ENCODE results near the gene PCDH8. TPM values are rescaled to one million over a fixed set of nuclear protein-coding genes. Genes with fewer than 3 reads are reported as not detected.

PCDH8 gene
- polyA plus RNA-seq, 1 experiment = not detected

DNA sequence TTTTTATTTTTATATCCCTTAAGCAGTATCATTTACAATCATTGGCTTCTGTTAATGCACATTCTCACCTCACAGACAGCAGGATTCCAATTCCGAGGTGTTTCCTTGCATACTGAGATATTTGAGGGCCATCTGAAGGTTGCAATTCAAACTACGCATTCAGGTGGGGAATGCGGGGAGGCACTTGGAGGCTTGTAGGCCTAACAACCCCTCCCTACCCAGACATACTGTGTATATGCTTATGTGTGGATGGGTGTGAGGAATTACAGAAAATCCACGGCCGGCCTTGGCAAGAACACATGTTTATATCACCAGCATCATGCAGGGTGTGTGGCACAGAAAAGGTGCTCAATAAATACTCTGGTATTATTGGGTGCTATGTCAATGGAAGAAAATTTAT is 43.3 kb upstream of the PCDH8 start:
- Histone ChIP-seq H3K27ac (ENCODE audit: low read depth, low read length) (no peak overlapping the region), H3K9me3 (ENCODE audit: control insufficient read depth, insufficient read depth, low read length) (no peaks in the 10 kb centered on the region), H3K4me3 (ENCODE audit: low read depth, low read length) (no peak overlapping the region), H3K27me3 (ENCODE audit: control insufficient read depth, insufficient read depth, low read length) (no peaks in the 10 kb centered on the region)
- ChIA-PET POLR2A (no interaction called here), CTCF (no interaction called here)
- no peak for DNase-seq (ENCODE audit: low read depth, low spot score)
- TF ChIP-seq, protein P1, sequence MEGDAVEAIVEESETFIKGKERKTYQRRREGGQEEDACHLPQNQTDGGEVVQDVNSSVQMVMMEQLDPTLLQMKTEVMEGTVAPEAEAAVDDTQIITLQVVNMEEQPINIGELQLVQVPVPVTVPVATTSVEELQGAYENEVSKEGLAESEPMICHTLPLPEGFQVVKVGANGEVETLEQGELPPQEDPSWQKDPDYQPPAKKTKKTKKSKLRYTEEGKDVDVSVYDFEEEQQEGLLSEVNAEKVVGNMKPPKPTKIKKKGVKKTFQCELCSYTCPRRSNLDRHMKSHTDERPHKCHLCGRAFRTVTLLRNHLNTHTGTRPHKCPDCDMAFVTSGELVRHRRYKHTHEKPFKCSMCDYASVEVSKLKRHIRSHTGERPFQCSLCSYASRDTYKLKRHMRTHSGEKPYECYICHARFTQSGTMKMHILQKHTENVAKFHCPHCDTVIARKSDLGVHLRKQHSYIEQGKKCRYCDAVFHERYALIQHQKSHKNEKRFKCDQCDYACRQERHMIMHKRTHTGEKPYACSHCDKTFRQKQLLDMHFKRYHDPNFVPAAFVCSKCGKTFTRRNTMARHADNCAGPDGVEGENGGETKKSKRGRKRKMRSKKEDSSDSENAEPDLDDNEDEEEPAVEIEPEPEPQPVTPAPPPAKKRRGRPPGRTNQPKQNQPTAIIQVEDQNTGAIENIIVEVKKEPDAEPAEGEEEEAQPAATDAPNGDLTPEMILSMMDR (IDR thresholded peaks at IDR 0.05; ENCODE audit: low read depth, low read length) = no peak

DNA sequence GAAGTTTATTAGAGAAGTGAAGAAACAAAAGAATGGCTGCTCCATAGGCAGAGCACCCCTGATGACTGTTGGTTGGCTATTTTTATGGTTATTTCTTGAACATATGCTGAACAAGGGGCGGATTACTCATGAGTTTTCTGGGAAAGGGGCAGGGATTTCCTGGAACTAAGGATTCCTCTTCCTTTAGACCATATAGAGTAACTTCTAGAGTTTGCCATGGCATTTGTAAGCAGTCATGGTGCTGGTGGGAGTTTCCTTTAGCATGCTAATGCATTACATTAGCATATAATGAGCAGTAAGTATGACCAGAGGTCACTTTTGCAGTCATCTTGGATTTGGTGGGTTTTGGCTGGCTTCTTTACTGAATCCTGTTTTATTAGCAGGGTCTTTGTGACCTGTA is 38.7 kb upstream of the PCDH8 start:
- CTCF ChIA-PET = no interaction called here

DNA sequence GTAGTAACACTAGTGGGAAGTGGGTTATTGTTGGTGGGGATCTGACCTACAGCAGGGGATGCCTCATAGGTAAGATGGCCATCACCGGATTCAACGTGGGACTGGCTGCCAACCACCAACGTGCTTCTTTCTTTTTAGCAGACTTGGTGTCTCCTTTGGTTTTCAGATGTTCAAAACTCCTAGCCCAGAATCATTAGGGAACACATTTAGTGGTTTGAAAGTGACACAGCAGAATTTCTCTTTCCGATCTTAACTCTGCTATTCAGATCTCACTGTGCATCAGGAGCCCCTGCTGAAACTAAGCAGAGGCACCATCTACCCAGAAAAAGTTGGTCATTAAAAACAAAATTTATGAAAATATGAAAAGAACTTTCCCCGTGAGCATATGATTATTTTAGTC is 36.7 kb upstream of the PCDH8 start:
- no peaks in the 10 kb centered on the region for H3K9me3 ChIP-seq (ENCODE audit: control insufficient read depth, insufficient read depth, low read length)
- TF ChIP-seq, protein P1 (IDR thresholded peaks at IDR 0.05; ENCODE audit: low read depth, low read length) = no peak
- DNase-seq (ENCODE audit: low read depth, low spot score) = no peak
- no peak overlapping the region for H3K4me3 ChIP-seq (ENCODE audit: low read depth, low read length)
- H3K27me3 ChIP-seq (ENCODE audit: control insufficient read depth, insufficient read depth, low read length) = no peaks in the 10 kb centered on the region
- H3K27ac ChIP-seq (ENCODE audit: low read depth, low read length) = no peak overlapping the region
- POLR2A ChIA-PET = no interaction called here
- CTCF ChIA-PET = no interaction called here

More for the DNA sequence above, 38.7 kb upstream of the PCDH8 start:
- no peak overlapping the region for H3K27ac ChIP-seq (ENCODE audit: low read depth, low read length)
- H3K9me3 ChIP-seq (ENCODE audit: control insufficient read depth, insufficient read depth, low read length) = no peaks in the 10 kb centered on the region
- POLR2A ChIA-PET = no interaction called here
- TF ChIP-seq, protein P1 (IDR thresholded peaks at IDR 0.05; ENCODE audit: low read depth, low read length) = no peak
- no peaks in the 10 kb centered on the region for H3K27me3 ChIP-seq (ENCODE audit: control insufficient read depth, insufficient read depth, low read length)
- no peak for DNase-seq (ENCODE audit: low read depth, low spot score)
- H3K4me3 ChIP-seq (ENCODE audit: low read depth, low read length) = no peak overlapping the region

DNA sequence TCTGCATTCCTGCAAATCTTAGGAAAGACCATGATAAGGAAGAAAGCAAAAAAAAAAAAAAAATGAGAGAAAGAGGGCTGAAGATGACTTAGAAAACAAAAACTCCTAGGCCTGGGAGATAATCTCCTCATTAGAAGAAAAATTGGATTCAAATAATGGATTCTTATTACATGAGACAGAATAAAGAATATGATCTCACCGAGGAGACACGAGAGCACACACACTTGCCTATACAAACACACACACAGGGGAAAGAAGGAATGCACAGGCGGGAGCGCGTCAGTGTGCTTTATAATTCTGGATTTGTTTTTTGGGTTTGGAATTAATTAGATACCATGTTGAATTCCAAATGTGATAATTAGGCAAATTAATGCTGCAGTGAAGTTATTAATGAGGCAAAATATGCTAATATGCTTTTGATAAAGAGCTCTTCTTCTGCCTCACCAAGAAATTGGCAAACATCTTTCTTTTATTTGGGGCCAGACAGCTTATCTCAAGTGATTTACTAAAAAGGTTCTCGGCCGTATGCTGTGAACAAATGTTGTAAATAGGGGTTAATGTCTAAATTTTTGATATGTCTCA is 36.1 kb upstream of the PCDH8 start:
- no peaks in the 10 kb centered on the region for H3K27me3 ChIP-seq (ENCODE audit: control insufficient read depth, insufficient read depth, low read length)
- ChIA-PET POLR2A (no interaction called here), CTCF (interaction anchor here (0.7 kb wide), 1 partner anchor 83 kb away, joined by 3 read pairs; no protein-coding TSS in a partner anchor)
- H3K4me3 ChIP-seq (ENCODE audit: low read depth, low read length) = no peak overlapping the region
- H3K27ac ChIP-seq (ENCODE audit: low read depth, low read length) = no peak overlapping the region
- no peak for DNase-seq (ENCODE audit: low read depth, low spot score)
- H3K9me3 ChIP-seq (ENCODE audit: control insufficient read depth, insufficient read depth, low read length) = no peaks in the 10 kb centered on the region
- TF ChIP-seq, protein P1 (IDR thresholded peaks at IDR 0.05; ENCODE audit: low read depth, low read length) = no peak

DNA sequence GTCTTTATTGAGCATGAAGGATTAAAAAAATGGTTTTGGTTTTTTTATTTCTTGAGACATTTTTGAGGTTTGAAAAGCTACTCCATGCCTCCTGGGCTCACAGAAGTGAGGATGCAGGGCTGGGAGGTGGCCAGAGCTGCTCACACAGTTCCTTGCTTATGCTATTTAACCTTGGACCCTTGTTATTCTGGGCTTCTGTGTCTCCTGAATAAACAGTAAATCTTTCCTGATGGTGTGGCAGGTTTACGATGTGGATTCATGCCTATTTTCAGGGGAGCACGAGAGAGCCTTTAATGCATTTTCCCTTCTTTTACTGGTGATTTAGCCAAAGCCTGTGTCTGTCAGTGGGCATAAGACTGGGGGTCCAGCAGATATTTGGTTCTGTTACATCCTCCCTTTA is 34.3 kb upstream of the PCDH8 start:
- no peak overlapping the region for H3K27ac ChIP-seq (ENCODE audit: low read depth, low read length)
- DNase-seq (ENCODE audit: low read depth, low spot score) = no peak
- ChIA-PET CTCF (no interaction called here), POLR2A (no interaction called here)
- no peaks in the 10 kb centered on the region for H3K27me3 ChIP-seq (ENCODE audit: control insufficient read depth, insufficient read depth, low read length)
- H3K9me3 ChIP-seq (ENCODE audit: control insufficient read depth, insufficient read depth, low read length) = peaks cover 3% of the 10 kb centered on the region; the same call in 1 of the 2 replicates
- H3K4me3 ChIP-seq (ENCODE audit: low read depth, low read length) = no peak overlapping the region
- TF ChIP-seq, protein P1 (IDR thresholded peaks at IDR 0.05; ENCODE audit: low read depth, low read length) = no peak
